ENCODE measurements around the gene SF3B2. TPM values are rescaled to one million over a fixed set of nuclear protein-coding genes. Genes with fewer than 3 reads are reported as not detected.

The SF3B2 gene
- total and polyA plus RNA-seq, 9 of the 15 experiments (the other 6 are each of a cell fraction or from before 2014, with no cell fraction given) = 58.3 to 248 (median 157) TPM

DNA sequence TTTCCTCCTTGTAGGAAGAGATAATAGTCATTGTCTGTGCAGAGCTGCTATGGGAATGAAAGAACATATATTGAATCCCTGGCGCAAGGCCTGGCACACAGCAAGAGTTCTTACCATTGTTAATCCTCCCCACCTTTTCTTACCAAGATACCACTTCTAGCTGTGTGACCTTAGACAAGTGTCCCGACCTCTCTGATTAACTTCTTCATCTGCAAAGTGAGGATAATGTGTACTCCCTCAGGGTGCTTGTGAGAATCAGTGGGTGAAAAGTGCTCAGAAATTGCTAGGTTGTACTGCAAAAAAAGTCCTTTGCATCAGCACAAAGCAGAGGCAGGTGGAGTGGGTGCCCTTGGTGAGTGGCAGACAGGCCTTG is 44.1 kb upstream of the SF3B2 start (continued):
- no peak for TF ChIP-seq ZNF407 (IDR thresholded peaks at IDR 0.05; ENCODE audit: low read depth)
- TF ChIP-seq HDAC2 (IDR thresholded peaks at IDR 0.05) = peak; percentile 25; the same call in 1 of the 2 replicates
- no peak for TF ChIP-seq BHLHE40 (IDR thresholded peaks at IDR 0.05; ENCODE audit: low read length)
- peak; percentile 82 for TF ChIP-seq SMARCA5 (IDR thresholded peaks at IDR 0.05)
- TF ChIP-seq KLF6 (CRISPR knock-in tag; IDR thresholded peaks at IDR 0.05; ENCODE audit: borderline replicate concordance) = no peak
- TF ChIP-seq CTCFL (IDR thresholded peaks at IDR 0.05; ENCODE audit: borderline replicate concordance, insufficient read depth, low read depth, low read length, poor library complexity, severe bottlenecking) = no peak
- no peak for TF ChIP-seq DNMT1 (IDR thresholded peaks at IDR 0.05)
- TF ChIP-seq TEAD1 (CRISPR knock-in tag; IDR thresholded peaks at IDR 0.05) = no peak
- no peak for TF ChIP-seq RB1 (IDR thresholded peaks at IDR 0.05; ENCODE audit: low read depth)
- no peak for TF ChIP-seq ARID3A (IDR thresholded peaks at IDR 0.05; ENCODE audit: borderline replicate concordance, low read depth, low read length)
- TF ChIP-seq TRIM24 (IDR thresholded peaks at IDR 0.05) = no peak
- TF ChIP-seq HDGF (IDR thresholded peaks at IDR 0.05) = no peak
- TF ChIP-seq, protein P1, sequence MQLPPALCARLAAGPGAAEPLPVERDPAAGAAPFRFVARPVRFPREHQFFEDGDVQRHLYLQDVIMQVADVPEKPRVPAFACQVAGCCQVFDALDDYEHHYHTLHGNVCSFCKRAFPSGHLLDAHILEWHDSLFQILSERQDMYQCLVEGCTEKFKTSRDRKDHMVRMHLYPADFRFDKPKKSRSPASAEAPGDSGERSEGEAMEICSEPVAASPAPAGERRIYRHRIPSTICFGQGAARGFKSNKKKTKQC (CRISPR knock-in tag; IDR thresholded peaks at IDR 0.05) = no peak
- no peak for TF ChIP-seq ZNF217 (CRISPR knock-in tag; IDR thresholded peaks at IDR 0.05)
- TF ChIP-seq BCOR (IDR thresholded peaks at IDR 0.05) = peak; percentile 97
- 0 out of 2 replicates have a peak, but pooled peaks have one; percentile 47 for TF ChIP-seq PTBP1 (IDR thresholded peaks at IDR 0.05; ENCODE audit: low read depth, low read length)
- peak; percentile 78 to 86 for TF ChIP-seq KDM1A (IDR thresholded peaks at IDR 0.05)
- TF ChIP-seq SMC3 (conservative IDR thresholded peaks at IDR 0.05; ENCODE audit: insufficient read depth, low read depth, low read length) = no peak
- TF ChIP-seq ZBED1 (IDR thresholded peaks at IDR 0.05) = no peak
- no peak for TF ChIP-seq ZNF124 (CRISPR knock-in tag; IDR thresholded peaks at IDR 0.05)

Data from K562 (cell line).